HFF-Myc (cell line): ENCODE results near the gene MARCO.

Source experiments
- DNase-seq: peaks from one replicate; pipeline ENCODE4 v3.0.0-alpha.2; 2011; ENCODE audit warnings: low read depth; ENCODE audit errors: extremely low read depth
- H3K4me3 ChIP-seq: replicated peaks from 2 replicates; pipeline ENCODE4 v1.5.1; 2011; ENCODE audit warnings: low read depth, mild to moderate bottlenecking, control low read depth, low read length
- CTCF ChIP-seq: IDR thresholded peaks from 2 replicates; pipeline ENCODE4 v1.5.1; 2012; ENCODE audit warnings: mild to moderate bottlenecking, low read depth, low read length, control low read depth; ENCODE audit errors: missing control alignments

Gene MARCO

GRCh38 chr2:118987886-118988285 is 45.9 kb downstream of the MARCO start:
- no peak for DNase-seq
- no peak overlapping the region for H3K4me3 ChIP-seq
- no peak for TF ChIP-seq CTCF

DNA sequence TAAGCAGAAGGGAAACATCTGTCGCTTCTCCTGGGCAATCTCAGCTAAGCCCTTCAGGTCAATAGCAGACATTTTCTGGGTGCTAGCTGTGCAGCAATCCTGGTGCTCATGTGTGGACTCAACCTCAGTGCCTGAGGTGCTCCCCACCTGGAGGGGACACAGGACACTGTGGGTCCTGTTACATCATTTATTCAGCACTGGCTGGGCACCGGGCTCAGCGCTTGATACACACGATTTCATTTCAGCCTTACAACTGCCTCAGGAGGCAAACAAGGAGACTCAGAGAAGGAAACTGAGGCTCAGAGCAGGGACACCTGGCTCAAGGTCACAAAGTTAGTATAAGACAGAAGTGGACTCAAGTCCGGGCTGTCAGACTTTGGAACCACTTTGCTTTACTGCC is 46.7 kb downstream of the MARCO start:
- no peak for TF ChIP-seq CTCF
- no peak overlapping the region for H3K4me3 ChIP-seq
- no peak for DNase-seq

DNA sequence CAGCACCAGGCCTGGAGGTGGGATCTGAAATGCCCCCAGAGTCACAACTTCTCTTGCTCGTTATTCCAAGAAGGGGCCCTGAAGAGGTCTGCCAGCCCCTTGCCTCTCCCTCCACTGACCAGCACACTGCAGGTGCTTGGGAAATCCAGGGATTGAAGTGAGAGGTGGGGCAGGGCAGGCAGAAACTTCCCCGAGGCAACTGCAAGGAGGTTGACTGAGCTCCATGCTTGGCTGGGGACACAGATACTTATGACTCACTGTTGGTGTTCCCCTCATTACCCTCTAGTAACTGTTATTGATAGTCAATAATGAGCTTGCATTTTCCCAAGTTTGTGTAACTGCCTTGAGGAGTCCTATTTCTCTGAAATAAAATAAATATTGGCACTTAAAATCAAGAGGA is 47.5 kb downstream of the MARCO start:
- DNase-seq: no peak
- no peak overlapping the region for H3K4me3 ChIP-seq
- TF ChIP-seq CTCF: no peak

DNA sequence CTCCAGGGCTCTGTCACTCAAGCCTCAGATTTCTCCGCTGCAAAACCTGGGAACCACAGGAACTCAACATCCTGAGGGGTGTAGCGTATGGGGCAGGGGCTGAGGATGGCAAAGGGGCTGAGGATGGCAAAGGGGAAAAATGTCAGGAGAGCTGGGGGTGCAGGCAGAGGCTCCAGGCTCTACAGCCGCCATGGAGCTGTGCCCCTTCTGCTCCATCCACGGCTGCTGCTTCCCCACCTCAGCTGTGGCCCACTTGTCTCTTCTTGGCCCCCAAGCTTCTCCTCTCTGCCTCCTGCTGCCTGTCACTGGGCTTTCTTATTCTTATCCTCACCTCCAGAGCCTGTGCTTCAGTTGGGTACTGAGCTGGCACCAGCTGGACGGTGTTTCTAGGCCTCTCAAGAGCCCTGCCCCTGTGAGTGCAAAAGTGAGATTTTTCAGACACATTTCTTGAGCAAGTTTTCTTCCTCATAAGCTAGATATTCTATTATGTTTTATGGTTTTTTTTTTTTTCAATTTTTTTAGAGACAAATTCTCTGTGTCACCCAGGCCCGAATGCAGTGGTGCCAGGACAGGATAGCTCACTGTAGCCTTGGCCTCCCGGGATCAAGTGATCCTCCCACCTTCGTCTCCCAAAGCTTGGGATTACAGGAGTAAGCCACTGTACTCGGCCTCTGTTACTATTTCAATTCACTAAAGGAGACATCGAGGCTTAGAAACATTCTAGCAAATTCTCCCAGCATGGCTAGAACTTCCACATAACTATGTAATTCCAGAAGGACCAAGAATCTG is 49.0 kb downstream of the MARCO start:
- DNase-seq: no peak
- TF ChIP-seq CTCF: no peak
- no peak overlapping the region for H3K4me3 ChIP-seq

DNA sequence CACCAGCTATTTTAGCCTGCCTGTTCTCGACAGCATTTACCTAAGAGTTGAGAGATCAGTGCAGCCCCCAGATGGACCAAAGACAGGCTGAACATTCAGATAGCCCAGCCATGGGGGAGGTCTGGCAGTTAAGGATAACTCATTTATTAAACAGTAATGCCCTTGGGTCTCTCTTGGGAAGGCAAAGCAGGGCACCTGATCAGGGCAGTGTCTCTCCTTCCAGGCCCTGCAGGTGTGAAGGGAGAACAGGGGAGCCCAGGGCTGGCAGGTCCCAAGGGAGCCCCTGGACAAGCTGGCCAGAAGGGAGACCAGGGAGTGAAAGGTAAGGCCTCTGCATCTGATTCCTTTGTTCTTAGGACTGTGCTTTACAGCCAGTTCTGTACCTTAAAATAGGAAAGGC is 49.6 kb downstream of the MARCO start:
- no peak for TF ChIP-seq CTCF
- no peak overlapping the region for H3K4me3 ChIP-seq
- DNase-seq: no peak

- DNase-seq: no peak
- no peak for TF ChIP-seq CTCF
- no peak overlapping the region for H3K4me3 ChIP-seq
These were observed 50.9 kb downstream of the MARCO start for GRCh38 chr2:118992740-118993391.

GRCh38 chr2:118993392-118993752 is 51.4 kb downstream of the MARCO start:
- TF ChIP-seq CTCF: no peak
- no peak for DNase-seq
- no peak overlapping the region for H3K4me3 ChIP-seq
